BE2C (cell line): ENCODE measurements around the gene NEK11.

Experiments
- DNase-seq: peaks from one replicate; pipeline ENCODE4 v3.0.0-alpha.2; 2020
- H3K27me3 ChIP-seq: fragments of 250-450 bp; sonication (Bioruptor Pico); 2 replicates; pipeline ENCODE4 v1.5.1; 2020; ENCODE audit warnings: mild to moderate bottlenecking
- H3K36me3 ChIP-seq: fragments of 250-450 bp; sonication (Bioruptor Pico); 2 replicates; pipeline ENCODE4 v1.5.1; 2020; ENCODE audit warnings: mild to moderate bottlenecking
- H3K4me1 ChIP-seq: fragments of 250-450 bp; sonication (Bioruptor Pico); 2 replicates; pipeline ENCODE4 v1.5.1; 2020
- H3K4me3 ChIP-seq: 2 replicates; pipeline ENCODE4 v1.5.1; 2011; ENCODE audit warnings: low read depth, low read length
- H3K9me3 ChIP-seq: fragments of 250-450 bp; sonication (Bioruptor Pico); 2 replicates; pipeline ENCODE4 v1.5.1; 2020
- TF ChIP-seq, protein P1 (sequence below): IDR thresholded peaks from 2 replicates; pipeline ENCODE4 v1.5.1; 2012; ENCODE audit warnings: mild to moderate bottlenecking, low read depth, low read length

The NEK11 gene

DNA sequence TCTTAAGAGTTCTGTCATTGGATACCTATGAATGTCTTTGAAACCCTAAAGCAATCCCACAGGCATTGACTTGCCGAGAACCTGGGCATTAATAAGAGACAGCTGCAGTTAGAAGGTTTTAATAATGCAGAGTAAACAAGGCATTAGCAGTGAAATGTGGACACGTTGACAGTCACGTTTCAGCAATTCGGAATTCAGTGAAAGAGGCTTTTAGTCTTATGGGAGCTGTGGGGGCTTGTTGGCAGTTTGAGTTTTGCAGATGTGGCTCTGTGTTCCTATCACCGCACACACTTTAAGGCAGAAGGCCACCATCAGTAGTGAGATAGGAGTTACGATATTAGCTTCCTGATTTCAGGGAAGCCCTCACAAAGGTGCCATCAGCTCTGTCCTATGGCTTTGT lies 209.7 kb downstream of the NEK11 start:
- no peak overlapping the region for H3K4me3 ChIP-seq
- TF ChIP-seq, protein P1, sequence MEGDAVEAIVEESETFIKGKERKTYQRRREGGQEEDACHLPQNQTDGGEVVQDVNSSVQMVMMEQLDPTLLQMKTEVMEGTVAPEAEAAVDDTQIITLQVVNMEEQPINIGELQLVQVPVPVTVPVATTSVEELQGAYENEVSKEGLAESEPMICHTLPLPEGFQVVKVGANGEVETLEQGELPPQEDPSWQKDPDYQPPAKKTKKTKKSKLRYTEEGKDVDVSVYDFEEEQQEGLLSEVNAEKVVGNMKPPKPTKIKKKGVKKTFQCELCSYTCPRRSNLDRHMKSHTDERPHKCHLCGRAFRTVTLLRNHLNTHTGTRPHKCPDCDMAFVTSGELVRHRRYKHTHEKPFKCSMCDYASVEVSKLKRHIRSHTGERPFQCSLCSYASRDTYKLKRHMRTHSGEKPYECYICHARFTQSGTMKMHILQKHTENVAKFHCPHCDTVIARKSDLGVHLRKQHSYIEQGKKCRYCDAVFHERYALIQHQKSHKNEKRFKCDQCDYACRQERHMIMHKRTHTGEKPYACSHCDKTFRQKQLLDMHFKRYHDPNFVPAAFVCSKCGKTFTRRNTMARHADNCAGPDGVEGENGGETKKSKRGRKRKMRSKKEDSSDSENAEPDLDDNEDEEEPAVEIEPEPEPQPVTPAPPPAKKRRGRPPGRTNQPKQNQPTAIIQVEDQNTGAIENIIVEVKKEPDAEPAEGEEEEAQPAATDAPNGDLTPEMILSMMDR = no peak
- DNase-seq = no peak
- H3K36me3 ChIP-seq = no peaks in the 10 kb centered on the region
- no peaks in the 10 kb centered on the region for H3K9me3 ChIP-seq
- H3K4me1 ChIP-seq = peaks cover 19% of the 10 kb centered on the region
- no peaks in the 10 kb centered on the region for H3K27me3 ChIP-seq

DNA sequence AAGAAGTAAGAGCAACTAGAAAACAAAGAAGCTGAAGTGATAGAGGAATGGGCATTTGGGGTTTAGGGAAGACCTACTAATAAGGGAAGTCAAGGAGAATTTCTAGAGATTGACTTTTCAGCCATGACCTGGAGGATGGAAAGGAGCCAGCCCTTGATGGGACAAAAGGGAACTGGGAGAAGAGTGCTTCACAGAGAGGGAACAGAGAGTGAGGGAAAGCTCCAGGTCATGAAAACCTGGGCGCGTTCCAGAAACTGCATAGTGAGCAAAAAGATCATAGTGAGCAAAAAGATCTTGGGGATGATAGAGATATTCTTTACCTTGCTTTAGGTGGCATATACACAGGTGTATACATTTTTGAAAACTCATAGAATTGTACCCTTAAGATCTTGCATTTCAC lies 211.8 kb downstream of the NEK11 start:
- TF ChIP-seq, protein P1 = no peak
- Histone ChIP-seq H3K27me3 (no peaks in the 10 kb centered on the region), H3K4me3 (no peak overlapping the region), H3K9me3 (no peaks in the 10 kb centered on the region), H3K36me3 (no peaks in the 10 kb centered on the region), H3K4me1 (peaks cover 9% of the 10 kb centered on the region)
- DNase-seq = no peak

DNA sequence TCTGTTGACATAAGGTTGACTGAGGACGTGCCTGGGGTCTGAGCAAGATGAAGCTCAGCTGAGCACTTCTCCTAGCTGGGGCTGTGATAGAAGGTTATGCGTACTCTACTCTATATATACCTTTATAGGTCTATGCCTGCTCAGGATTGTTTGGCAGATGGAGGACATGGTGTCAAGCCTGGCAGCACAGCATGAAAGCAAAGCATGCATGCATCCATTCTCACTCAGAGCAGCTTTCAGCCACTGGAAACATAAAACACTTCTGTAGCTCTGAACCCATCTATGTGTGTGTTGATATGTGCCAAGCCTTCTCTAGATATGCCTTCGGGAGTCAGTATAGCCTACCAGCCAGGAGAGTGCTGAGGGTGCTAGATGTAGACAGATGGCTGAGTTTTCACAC lies 212.6 kb downstream of the NEK11 start:
- TF ChIP-seq, protein P1 = no peak
- no peaks in the 10 kb centered on the region for H3K36me3 ChIP-seq
- peaks cover 3% of the 10 kb centered on the region for H3K4me1 ChIP-seq
- DNase-seq = no peak
- H3K4me3 ChIP-seq = no peak overlapping the region
- no peaks in the 10 kb centered on the region for H3K27me3 ChIP-seq
- H3K9me3 ChIP-seq = no peaks in the 10 kb centered on the region

DNA sequence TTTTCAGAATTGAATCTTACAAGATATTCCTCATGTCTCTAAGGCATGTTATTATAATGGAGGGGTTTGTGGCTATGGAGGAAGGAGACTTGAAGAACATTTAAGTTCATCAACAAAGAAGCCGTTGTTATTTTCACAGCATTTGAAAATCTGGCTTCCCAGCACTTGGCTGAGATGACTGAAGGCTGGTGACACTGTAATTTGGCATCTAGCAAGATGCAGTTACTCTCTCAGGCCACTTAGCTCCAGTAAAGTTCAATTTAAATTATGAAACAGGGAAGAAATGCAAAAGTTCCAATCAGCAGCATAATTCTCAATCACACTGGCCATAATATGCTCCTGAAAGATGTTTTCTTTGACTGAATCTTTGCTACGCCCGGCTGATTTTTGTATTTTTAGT lies 215.5 kb downstream of the NEK11 start:
- no peak for DNase-seq
- Histone ChIP-seq H3K4me1 (no peaks in the 10 kb centered on the region), H3K4me3 (no peak overlapping the region), H3K36me3 (no peaks in the 10 kb centered on the region), H3K27me3 (no peaks in the 10 kb centered on the region), H3K9me3 (no peaks in the 10 kb centered on the region)
- TF ChIP-seq, protein P1 = no peak

DNA sequence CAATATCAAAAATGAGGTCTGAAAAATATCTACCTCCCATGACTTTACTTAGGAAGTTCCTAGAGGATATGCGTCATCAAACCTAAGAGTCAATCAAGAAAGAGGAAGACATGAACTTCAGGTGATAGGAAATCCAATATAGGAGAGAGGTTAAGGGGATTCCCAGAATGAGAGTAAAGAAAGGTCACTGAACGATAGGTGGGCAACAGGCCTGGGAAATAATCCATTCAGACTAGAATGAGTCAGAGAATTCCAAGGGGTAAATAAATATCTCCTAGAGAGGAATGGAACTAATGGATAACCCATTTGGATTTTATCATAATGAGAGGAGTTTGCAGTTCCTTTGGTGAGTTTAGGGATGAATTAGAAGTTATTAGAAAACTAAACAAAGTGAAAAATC lies 223.8 kb downstream of the NEK11 start:
- Histone ChIP-seq H3K4me1 (no peaks in the 10 kb centered on the region), H3K9me3 (no peaks in the 10 kb centered on the region), H3K36me3 (no peaks in the 10 kb centered on the region), H3K27me3 (no peaks in the 10 kb centered on the region), H3K4me3 (no peak overlapping the region)
- TF ChIP-seq, protein P1 = no peak
- no peak for DNase-seq

DNA sequence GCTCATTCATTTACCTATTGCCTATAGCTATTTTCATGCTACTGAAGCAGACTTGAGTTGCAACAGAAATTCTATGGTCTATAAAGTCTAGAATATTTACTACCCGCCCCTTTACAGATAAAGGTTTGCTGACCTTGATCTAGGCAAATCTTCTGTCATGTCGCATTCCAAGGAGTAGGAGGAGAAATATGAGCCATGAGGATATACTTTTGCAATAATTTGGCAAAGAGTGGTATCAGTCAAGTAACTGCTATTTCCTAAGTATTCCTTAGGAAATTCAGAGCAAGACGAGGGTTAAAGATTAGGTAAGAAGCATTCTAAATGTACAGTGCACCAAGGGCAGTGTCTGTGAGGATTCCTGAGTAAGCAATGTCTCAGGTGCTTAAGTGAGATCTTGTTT lies 233.8 kb downstream of the NEK11 start:
- Histone ChIP-seq H3K36me3 (no peaks in the 10 kb centered on the region), H3K27me3 (no peaks in the 10 kb centered on the region), H3K4me3 (no peak overlapping the region), H3K9me3 (no peaks in the 10 kb centered on the region), H3K4me1 (no peaks in the 10 kb centered on the region)
- TF ChIP-seq, protein P1 = no peak
- DNase-seq = no peak
